Spinal cord (tissue), 10 donors: ENCODE results near the gene TMEM248. TPM values are rescaled to one million over a fixed set of nuclear protein-coding genes. Genes with fewer than 3 reads are reported as not detected.
"Not testable (repeated sequence)": the region's sequence is repeated elsewhere in the genome, so short reads cannot be mapped to it uniquely, and the experiment has no call there.

Experiments used
- DNase-seq, 6 donors: peaks; one replicate each; pipeline versions ENCODE4 v3.0.0 to v3.0.0-alpha.2; 2013 to 2015; ENCODE audit warnings: low spot score in 6 of 6, low read depth in 4 of 6
- H3K27ac ChIP-seq: one replicate; pipeline ENCODE4 v1.5.1; 2013; ENCODE audit warnings: low read depth, low read length, control low read depth
- H3K27me3 ChIP-seq: one replicate; pipeline ENCODE4 v1.6.1; 2013; ENCODE audit warnings: low read length; ENCODE audit not compliant: control insufficient read depth, insufficient read depth
- H3K36me3 ChIP-seq: one replicate; pipeline ENCODE4 v1.6.1; 2013; ENCODE audit warnings: low read length; ENCODE audit not compliant: control insufficient read depth, insufficient read depth
- H3K4me1 ChIP-seq: one replicate; pipeline ENCODE4 v1.6.1; 2013; ENCODE audit warnings: low read length; ENCODE audit not compliant: control insufficient read depth, insufficient read depth
- H3K4me3 ChIP-seq: one replicate; pipeline ENCODE4 v1.5.1; 2013; ENCODE audit warnings: low read depth, low read length, control low read depth
- H3K9me3 ChIP-seq: one replicate; pipeline ENCODE4 v1.6.1; 2013; ENCODE audit warnings: low read length; ENCODE audit not compliant: control insufficient read depth, insufficient read depth
- WGBS: methylation state at CpG from one replicate; pipeline ENCODE4 v1.1.5; 2013; ENCODE audit warnings: missing lambda C conversion rate; ENCODE audit not compliant: insufficient coverage; 5-methylcytosine and 5-hydroxymethylcytosine counted together
- polyA plus RNA-seq, 2 donors: library from polyadenylated mRNA; unstranded; fragments of 120-200 nt; gene quantifications; one replicate each; pipeline ENCODE4 v1.2.1, GENCODE V29; 2013; ENCODE audit not compliant: insufficient read length in 2 of 2
- total RNA-seq, 2 donors: library from RNA; depleted of rRNA in 1 of 2; stranded (reverse); fragments of 120-200 nt in 1 of 2; fragments of >200 nt in 1 of 2; gene quantifications; one replicate each; pipeline versions ENCODE4 v1.2.3 to v1.2.4, GENCODE V29; 2013 to 2014
- donor health status: healthy.

The TMEM248 gene
- total and polyA plus RNA-seq, 4 donors, result 68.2 to 101 (median 76.2) TPM

DNA sequence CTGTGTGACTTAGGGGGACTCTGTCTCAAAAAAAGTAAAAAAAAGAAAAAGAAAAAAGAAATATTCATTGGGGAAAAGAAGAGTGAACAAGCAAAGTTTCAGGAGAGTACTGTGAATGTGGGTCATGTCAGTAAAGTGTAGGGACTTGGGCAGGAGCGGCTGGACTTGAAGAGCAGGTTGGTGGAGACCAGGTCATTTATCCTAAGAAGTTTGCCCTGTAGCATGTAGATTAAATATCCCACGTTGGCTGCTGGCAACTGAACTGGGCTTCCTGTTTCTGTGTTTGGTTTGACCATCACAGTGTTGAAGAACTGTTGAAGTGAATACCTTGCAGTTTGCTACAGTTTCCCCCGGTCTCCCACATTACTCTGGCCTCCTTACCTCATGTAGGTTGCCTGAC, 32.8 kb upstream of the TMEM248 start:
- 93% methylated on average over 1 of the region's 3 CpGs for WGBS
- DNase-seq, H3K4me3 ChIP-seq, H3K27me3 ChIP-seq, H3K4me1 ChIP-seq, H3K9me3 ChIP-seq, H3K27ac ChIP-seq, H3K36me3 ChIP-seq: not testable (repeated sequence)

DNA sequence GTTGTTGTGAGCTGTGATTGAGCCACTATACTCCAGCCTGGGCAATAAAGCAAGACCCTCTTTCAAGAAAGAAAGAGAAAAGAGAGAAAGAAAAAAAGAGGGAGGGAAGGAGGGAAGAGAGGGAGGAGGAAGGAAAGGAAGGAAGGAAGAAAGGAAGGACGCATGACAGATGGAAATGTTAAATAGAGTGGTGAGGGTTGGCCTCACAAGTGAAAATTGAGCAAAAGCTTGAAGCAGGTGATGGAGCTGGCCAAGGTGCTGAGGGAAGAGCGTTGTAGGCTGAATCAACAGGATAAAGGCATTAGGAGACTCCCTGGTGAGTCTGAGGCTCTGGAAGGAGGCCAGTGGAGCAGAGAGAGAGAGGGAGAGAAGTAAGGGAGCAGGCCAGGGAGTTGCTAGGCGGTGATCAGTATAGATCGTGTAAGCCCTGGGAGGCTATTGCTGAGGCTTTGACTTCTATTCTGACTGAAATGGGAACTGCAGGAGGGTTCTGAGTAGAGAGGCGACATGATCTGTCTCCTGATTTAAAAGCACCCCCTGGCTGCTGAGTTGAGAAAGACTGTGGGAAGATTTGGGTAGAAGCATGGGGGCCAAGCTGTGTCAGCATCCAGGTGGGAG, 26.5 kb upstream of the TMEM248 start:
- 39% methylated on average over 5 of the region's 5 CpGs for WGBS
- no peaks in the 10 kb centered on the region for H3K9me3 ChIP-seq
- H3K36me3 ChIP-seq, result peaks cover 9% of the 10 kb centered on the region

DNA sequence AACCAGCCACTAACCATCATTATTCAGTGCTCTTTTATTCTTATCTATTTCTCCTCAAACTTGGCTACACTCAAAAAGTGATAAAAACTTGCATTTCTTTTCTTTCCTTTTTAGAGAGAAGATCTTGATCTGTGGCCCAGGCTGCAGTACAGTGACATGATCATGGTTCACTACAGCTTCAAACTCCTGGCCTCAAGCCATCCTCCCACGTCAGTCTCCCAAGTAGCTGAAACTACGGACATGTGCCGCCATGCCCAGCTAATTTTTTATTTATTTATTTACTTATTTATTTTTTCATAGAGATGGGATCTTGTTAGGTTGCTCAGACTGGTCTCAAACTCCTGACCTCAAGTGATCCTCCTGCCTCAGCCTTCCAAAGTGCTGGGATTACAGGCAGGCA, 24.6 kb upstream of the TMEM248 start:
- no peaks in the 10 kb centered on the region for H3K27me3 ChIP-seq

More for the DNA sequence above, 26.5 kb upstream of the TMEM248 start:
- DNase-seq, result peak in 2 of 6 donors; percentile 20 to 57
- Histone ChIP-seq H3K4me1 (no peaks in the 10 kb centered on the region), H3K27ac (no peak overlapping the region), H3K4me3 (no peak overlapping the region), H3K27me3 (no peaks in the 10 kb centered on the region)

DNA sequence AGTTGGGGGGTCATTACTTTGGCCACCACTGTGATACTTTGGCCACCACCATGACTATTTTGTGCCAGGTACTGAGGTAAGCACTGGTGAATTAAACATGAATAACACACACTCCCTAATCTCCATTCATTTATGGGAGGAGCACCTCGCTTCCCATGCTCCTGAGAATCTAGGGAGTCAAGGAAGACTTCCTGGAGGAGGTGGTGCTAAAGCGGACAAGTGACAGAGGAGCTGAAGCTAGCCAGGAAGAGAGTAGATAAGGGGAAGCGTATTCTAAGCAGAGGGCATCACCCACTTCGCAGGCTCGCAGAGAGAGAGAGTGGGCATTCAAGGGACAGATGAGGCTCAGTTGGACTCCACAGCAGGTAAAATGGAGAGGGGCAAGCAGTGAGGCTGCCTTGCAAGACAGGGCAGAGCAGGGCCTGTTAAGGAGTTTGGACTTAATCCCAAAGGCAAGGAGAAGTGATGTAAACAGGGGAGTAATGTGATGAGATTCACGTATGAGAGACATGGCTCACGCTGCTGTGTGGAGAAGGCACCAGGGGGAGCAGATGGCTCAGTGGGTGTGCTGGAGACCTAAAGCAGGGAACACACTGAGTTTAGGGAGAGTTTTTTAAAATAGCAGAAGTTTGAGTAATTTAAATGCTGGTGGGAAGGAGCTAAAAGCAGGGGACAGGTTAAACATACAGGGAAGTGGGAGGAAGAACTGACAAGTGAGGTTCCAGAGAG, 21.3 kb upstream of the TMEM248 start:
- Histone ChIP-seq H3K36me3 (peaks cover 48% of the 10 kb centered on the region), H3K4me1 (no peaks in the 10 kb centered on the region), H3K4me3 (no peak overlapping the region), H3K27me3 (no peaks in the 10 kb centered on the region), H3K27ac (no peak overlapping the region), H3K9me3 (no peaks in the 10 kb centered on the region)
- no peak for DNase-seq
- WGBS, result 89% methylated on average over 6 of the region's 7 CpGs

More for the DNA sequence above, 24.6 kb upstream of the TMEM248 start:
- Histone ChIP-seq H3K4me3 (no peak overlapping the region), H3K4me1 (no peaks in the 10 kb centered on the region), H3K27ac (no peak overlapping the region), H3K36me3 (peaks cover 18% of the 10 kb centered on the region), H3K9me3 (no peaks in the 10 kb centered on the region)
- no peak for DNase-seq
- WGBS, result no CpG with 5 or more reads among the region's 3 CpGs

DNA sequence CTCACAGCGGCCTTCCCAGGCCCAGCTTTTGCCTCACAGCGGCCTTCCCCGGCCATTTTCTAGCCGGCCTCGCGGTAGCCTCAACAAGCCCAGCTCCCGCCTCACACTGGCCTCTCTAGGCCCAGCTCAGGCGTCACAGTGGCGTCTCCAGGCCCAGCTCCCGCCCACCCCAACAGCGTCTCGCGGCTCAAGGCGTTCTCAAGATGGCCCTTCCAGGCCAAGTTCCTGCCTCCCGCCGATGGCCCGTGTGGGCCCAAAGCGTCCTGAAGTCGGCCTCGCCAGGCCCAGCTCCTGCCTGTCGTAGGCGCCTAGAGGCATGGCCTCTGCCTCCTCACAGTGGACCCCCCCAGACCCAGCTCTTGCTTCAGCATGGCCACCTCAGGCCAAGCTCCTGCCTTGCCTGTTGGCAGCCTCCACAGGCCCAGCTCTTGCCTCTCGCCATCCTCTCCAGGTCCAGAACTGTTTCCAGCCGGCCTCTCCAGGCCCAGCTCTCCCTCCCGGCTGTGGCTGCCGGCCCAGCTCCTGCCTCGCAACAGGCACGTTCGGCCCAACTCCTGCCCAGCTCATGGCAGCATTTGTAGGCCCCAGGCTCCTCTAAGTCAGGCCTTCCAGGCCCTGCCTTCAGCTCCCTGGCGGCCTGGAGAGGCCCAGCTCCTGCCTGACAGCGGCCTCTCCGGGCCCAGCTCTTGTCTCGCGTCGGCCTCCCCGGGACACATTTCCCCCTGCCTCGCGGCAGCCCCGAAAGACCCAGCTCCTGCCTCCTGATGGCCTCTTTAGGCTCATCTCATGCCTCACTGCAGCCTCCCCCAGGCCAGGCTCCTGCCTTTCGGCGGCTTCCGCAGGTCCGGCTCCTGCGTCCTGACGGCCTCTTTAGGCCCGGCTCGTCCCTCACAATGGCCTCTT, 18.8 kb upstream of the TMEM248 start:
- whole genome bisulfite sequencing, result 94% methylated on average over 47 of the region's 47 CpGs
- no peak overlapping the region for H3K27ac ChIP-seq
- H3K4me1 ChIP-seq, result no peaks in the 10 kb centered on the region
- no peak for DNase-seq
- H3K9me3 ChIP-seq, result no peaks in the 10 kb centered on the region
- no peaks in the 10 kb centered on the region for H3K27me3 ChIP-seq
- H3K4me3 ChIP-seq, result no peak overlapping the region
- peaks cover 55% of the 10 kb centered on the region for H3K36me3 ChIP-seq

DNA sequence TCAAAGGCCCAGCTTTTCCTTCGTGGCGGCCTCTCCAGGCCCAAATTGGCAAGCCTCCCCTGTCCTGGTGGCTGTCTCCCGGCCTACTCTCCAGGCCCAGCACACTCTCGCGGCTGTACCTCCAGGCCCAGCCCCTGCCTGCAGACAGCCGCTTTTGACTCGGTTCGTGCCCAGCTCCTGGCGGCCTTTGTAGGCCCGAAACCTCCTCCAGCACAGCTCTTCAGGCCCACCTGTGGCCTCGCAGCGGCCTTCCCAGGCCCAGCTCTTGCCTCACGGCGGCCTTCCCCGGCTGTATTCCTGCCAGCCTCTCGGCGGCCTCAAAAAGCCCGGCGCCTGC, 18.2 kb upstream of the TMEM248 start:
- Histone ChIP-seq H3K36me3 (peaks cover 55% of the 10 kb centered on the region), H3K27me3 (no peaks in the 10 kb centered on the region), H3K9me3 (no peaks in the 10 kb centered on the region), H3K4me3 (no peak overlapping the region), H3K27ac (no peak overlapping the region), H3K4me1 (no peaks in the 10 kb centered on the region)
- no peak for DNase-seq
- WGBS, result 89% methylated on average over 19 of the region's 19 CpGs

DNA sequence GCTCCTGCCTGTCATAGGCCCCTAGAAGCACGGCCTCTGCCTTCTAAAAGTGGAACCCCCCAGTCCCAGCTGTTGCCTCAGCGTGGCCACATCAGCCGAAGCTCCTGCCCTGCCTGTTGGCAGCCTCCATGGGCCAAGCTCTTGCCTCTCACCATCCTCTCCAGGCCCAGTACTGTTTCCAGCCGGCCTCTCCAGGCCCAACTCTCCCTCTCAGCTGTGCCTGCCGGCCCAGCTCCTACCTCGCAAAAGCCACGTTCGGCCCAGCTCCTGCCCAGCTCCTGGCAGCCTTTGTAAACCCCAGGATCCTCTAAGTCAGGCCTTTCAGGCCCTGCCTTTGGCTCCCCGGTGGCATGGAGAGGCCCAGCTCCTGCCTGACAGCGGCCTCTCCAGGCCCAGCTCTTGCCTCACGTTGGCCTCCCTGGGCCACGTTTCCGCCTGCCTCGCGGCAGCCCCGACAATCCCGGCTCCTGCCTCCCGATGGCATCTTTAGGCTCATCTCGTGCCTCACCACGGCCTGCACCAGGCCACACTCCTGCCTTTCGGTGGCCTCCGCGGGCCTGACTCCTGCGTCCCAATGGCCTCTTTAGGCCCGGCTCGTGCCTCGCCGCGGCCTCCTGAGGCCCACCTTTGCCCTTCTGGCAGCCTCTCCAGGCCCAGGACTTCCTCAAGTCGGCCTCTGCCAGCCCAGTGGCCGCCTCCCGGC, 17.5 kb upstream of the TMEM248 start:
- H3K27me3 ChIP-seq, result no peaks in the 10 kb centered on the region
- no peak overlapping the region for H3K4me3 ChIP-seq
- H3K36me3 ChIP-seq, result peaks cover 51% of the 10 kb centered on the region
- no peaks in the 10 kb centered on the region for H3K9me3 ChIP-seq
- no peak for DNase-seq
- WGBS, result 94% methylated on average over 32 of the region's 32 CpGs
- H3K27ac ChIP-seq, result no peak overlapping the region
- H3K4me1 ChIP-seq, result no peaks in the 10 kb centered on the region

DNA sequence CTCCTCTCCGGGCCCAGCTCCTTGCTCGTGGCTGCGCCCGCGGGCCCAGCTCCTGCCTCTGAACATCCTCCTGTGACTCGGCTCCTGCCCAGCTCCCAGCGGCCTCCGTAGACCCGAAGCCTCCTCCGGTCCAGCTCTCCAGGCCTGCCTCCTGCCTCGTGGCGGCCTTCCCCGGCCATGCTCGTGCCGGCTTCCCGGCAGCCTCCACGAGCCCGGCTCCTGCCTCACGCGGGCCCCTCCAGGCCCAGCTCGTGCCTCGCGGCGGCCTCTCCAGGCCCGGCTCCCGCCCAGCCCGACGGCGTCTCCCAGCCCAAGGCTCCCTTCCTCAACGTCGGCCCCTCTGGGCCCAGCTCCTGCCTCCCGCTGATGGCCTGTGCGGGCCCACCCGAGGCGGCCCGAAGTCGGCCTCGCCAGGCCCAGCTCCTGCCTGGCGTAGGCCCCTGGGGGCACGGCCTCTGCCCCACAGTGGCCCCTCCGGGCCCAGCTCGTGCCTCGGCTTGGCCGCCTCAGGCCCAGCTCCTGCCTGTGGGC, 16.9 kb upstream of the TMEM248 start:
- Histone ChIP-seq H3K36me3 (peaks cover 47% of the 10 kb centered on the region), H3K27ac (no peak overlapping the region), H3K4me1 (no peaks in the 10 kb centered on the region), H3K9me3 (no peaks in the 10 kb centered on the region), H3K27me3 (no peaks in the 10 kb centered on the region), H3K4me3 (no peak overlapping the region)
- no peak for DNase-seq
- WGBS, result 96% methylated on average over 42 of the region's 44 CpGs

DNA sequence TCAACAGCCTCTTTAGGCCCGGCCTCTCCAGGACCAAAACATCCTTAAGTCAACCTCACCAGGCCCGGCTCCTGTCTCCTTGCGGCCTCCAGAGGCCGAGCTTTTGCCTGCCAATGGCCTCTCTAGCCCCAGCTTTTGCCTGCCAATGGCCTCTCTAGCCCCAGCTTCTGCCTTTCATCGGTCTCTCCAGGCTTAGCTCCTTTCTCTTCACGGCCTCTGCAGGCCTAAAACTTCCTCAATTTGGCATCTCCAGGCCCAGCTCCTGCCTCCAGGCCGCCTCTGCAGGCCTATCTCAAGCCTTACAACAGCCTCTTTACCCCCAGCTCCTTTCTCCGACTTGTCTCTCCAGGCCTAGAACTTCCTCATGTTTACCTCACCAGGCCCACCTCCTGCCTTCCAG, 15.7 kb upstream of the TMEM248 start:
- Histone ChIP-seq H3K27me3 (no peaks in the 10 kb centered on the region), H3K27ac (no peak overlapping the region), H3K9me3 (no peaks in the 10 kb centered on the region), H3K4me3 (no peak overlapping the region), H3K36me3 (peaks cover 41% of the 10 kb centered on the region), H3K4me1 (no peaks in the 10 kb centered on the region)
- DNase-seq, result no peak
- 92% methylated on average over 8 of the region's 8 CpGs for WGBS
